SK-N-SH (cell line): ENCODE results near the gene CEL. TPM values are rescaled to one million over a fixed set of nuclear protein-coding genes. Genes with fewer than 3 reads are reported as not detected.

Source experiments
- CTCF ChIA-PET: fragments of 300-600, 350-600 bp; formaldehyde crosslinking; extraction: SDS; loops from one replicate; lab custom pipeline; 2021; lab: Yijun Ruan, JAX
- POLR2A ChIA-PET: fragments of 350-600 bp; sonication (Branson Sonifier 250); formaldehyde crosslinking; extraction: SDS; loops from one replicate; lab custom pipeline; 2020; ENCODE audit warnings: antibody characterized with exemption, inconsistent platforms; lab: Yijun Ruan, JAX
- DNase-seq: peaks from one replicate; pipeline ENCODE4 v3.0.0; 2012
- H2AFZ ChIP-seq: fragments of 200-600 bp; sonication (generic); 2 replicates; pipeline ENCODE4 v1.8.1; 2016; ENCODE audit warnings: antibody characterized with exemption, mild to moderate bottlenecking, low read depth
- H3F3A ChIP-seq: fragments of 200-600 bp; sonication (generic); replicated peaks from 2 replicates; pipeline ENCODE3; 2016; ENCODE audit warnings: antibody characterized with exemption, mild to moderate bottlenecking; ENCODE audit not compliant: insufficient read depth
- H3K27ac ChIP-seq, 2 experiments: fragments of 200-500 bp in 1 of 2; fragments of 200-600 bp in 1 of 2; sonication (Bioruptor generic) in 1 of 2; sonication (generic), shearing (Covaris generic) in 1 of 2; 2 replicates each; pipeline versions ENCODE4 v1.5.1 to v1.6.1; 2014 to 2016; ENCODE audit warnings: low read depth in 2 of 2, inconsistent platforms in 1 of 2, low read length in 1 of 2, mild to moderate bottlenecking in 1 of 2, mixed read lengths in 1 of 2
- H3K27me3 ChIP-seq: fragments of 200-600 bp; sonication (generic), shearing (Covaris generic); 2 replicates; pipeline ENCODE4 v1.6.1; 2016; ENCODE audit warnings: mixed run types; ENCODE audit not compliant: insufficient read depth
- H3K36me3 ChIP-seq, 2 experiments: fragments of 200-500 bp in 1 of 2; fragments of 200-600 bp in 1 of 2; sonication (Bioruptor generic) in 1 of 2; sonication (generic) in 1 of 2; replicated peaks in 1 of 2; 2 replicates each; pipeline versions ENCODE3 to v1.5.1; 2014 to 2016; ENCODE audit warnings: low read length in 1 of 2, mild to moderate bottlenecking in 1 of 2; ENCODE audit not compliant: insufficient read depth in 2 of 2, control insufficient read depth in 1 of 2
- H3K4me1 ChIP-seq, 2 experiments: fragments of 200-500 bp in 1 of 2; fragments of 200-600 bp in 1 of 2; sonication (Bioruptor generic) in 1 of 2; sonication (generic), shearing (Covaris generic) in 1 of 2; 2 replicates each; pipeline versions ENCODE4 v1.5.1 to v1.6.1; 2014 to 2016; ENCODE audit warnings: low read depth in 1 of 2, low read length in 1 of 2, mixed run types in 1 of 2; ENCODE audit not compliant: insufficient read depth in 2 of 2, control insufficient read depth in 1 of 2
- H3K4me2 ChIP-seq: fragments of 200-600 bp; sonication (generic), shearing (Covaris generic); 2 replicates; pipeline ENCODE4 v1.6.1; 2017; ENCODE audit warnings: mixed run types
- H3K4me3 ChIP-seq, 2 experiments: fragments of 200-500 bp in 1 of 2; fragments of 200-600 bp in 1 of 2; sonication (Bioruptor generic) in 1 of 2; sonication (generic), shearing (Covaris generic) in 1 of 2; 2 replicates each; pipeline versions ENCODE4 v1.5.1 to v1.8.1; 2014 to 2016; ENCODE audit warnings: low read depth in 2 of 2, inconsistent platforms in 1 of 2, low read length in 1 of 2, mild to moderate bottlenecking in 1 of 2, mixed read lengths in 1 of 2, moderate library complexity in 1 of 2
- H3K79me2 ChIP-seq: fragments of 200-600 bp; sonication (generic); 2 replicates; pipeline ENCODE4 v1.8.1; 2017; ENCODE audit warnings: mild to moderate bottlenecking; ENCODE audit not compliant: insufficient read depth
- H3K9ac ChIP-seq: fragments of 200-600 bp; sonication (generic); 2 replicates; pipeline ENCODE4 v1.6.1; 2017; ENCODE audit warnings: mixed run types
- H3K9me2 ChIP-seq: fragments of 200-600 bp; sonication (generic); 2 replicates; pipeline ENCODE4 v1.6.1; 2017; ENCODE audit warnings: mixed run types
- H3K9me3 ChIP-seq: fragments of 200-600 bp; sonication (generic); 2 replicates; pipeline ENCODE4 v1.6.1; 2017; ENCODE audit warnings: mixed run types, mild to moderate bottlenecking, moderate library complexity
- H4K20me1 ChIP-seq: fragments of 200-600 bp; sonication (generic); 2 replicates; pipeline ENCODE4 v1.6.1; 2017; ENCODE audit warnings: mild to moderate bottlenecking, mixed run types; ENCODE audit not compliant: insufficient read depth
- CTCF ChIP-seq: fragments of 200-600 bp; sonication (generic); IDR thresholded peaks from 2 replicates; pipeline ENCODE4 v1.6.1; 2017; ENCODE audit warnings: antibody characterized with exemption, mild to moderate bottlenecking, moderate library complexity
- ELF1 ChIP-seq: IDR thresholded peaks from 2 replicates; pipeline ENCODE4 v1.4.0; 2012
- EP300 ChIP-seq, 2 experiments: IDR thresholded peaks; 2 replicates each; pipeline versions ENCODE4 v1.4.0 to v1.6.1; 2012; ENCODE audit warnings: borderline replicate concordance in 1 of 2, low read depth in 1 of 2, low read length in 1 of 2
- EZH2phosphoT487 ChIP-seq: fragments of 200-600 bp; sonication (generic); IDR thresholded peaks from 2 replicates; pipeline ENCODE4 v1.6.1; 2017; ENCODE audit warnings: low read depth, mixed run types, mild to moderate bottlenecking, antibody characterized with exemption, moderate library complexity, borderline replicate concordance
- FOSL2 ChIP-seq: IDR thresholded peaks from 2 replicates; pipeline ENCODE4 v1.4.0; 2012; ENCODE audit warnings: low read depth, mild to moderate bottlenecking, moderate library complexity, borderline replicate concordance
- FOXM1 ChIP-seq: IDR thresholded peaks from 2 replicates; pipeline ENCODE4 v1.4.0; 2012; ENCODE audit warnings: low read depth, mild to moderate bottlenecking
- IRF3 ChIP-seq: fragments of 150-350 bp; IDR thresholded peaks from 2 replicates; pipeline ENCODE4 v1.6.1; 2016; ENCODE audit warnings: mild to moderate bottlenecking, low read depth, low read length
- MEF2A ChIP-seq: IDR thresholded peaks from 2 replicates; pipeline ENCODE4 v1.4.0; 2012; ENCODE audit warnings: low read depth, borderline replicate concordance
- MXI1 ChIP-seq: IDR thresholded peaks from 2 replicates; pipeline ENCODE4 v1.6.1; 2012; ENCODE audit warnings: mild to moderate bottlenecking, low read depth, low read length, improper control_type of control experiment
- PBX3 ChIP-seq: IDR thresholded peaks from 2 replicates; pipeline ENCODE4; 2012
- POLR2AphosphoS5 ChIP-seq: IDR thresholded peaks from 2 replicates; pipeline ENCODE4 v1.6.1; 2012; ENCODE audit warnings: low read depth, low read length
- RAD21 ChIP-seq: IDR thresholded peaks from 2 replicates; pipeline ENCODE4 v1.6.1; 2012; ENCODE audit warnings: mild to moderate bottlenecking, low read length
- SIN3A ChIP-seq: IDR thresholded peaks from 2 replicates; pipeline ENCODE4 v1.6.1; 2012; ENCODE audit warnings: low read depth, mild to moderate bottlenecking, low read length, moderate library complexity, borderline replicate concordance
- SMC3 ChIP-seq: IDR thresholded peaks from 2 replicates; pipeline ENCODE4 v1.6.1; 2012; ENCODE audit warnings: low read depth, low read length, improper control_type of control experiment
- TCF12 ChIP-seq: IDR thresholded peaks from 2 replicates; pipeline ENCODE4 v1.4.0; 2012
- TEAD4 ChIP-seq: IDR thresholded peaks from 2 replicates; pipeline ENCODE4 v1.4.0; 2012; ENCODE audit warnings: mild to moderate bottlenecking, borderline replicate concordance; ENCODE audit not compliant: insufficient read depth
- USF1 ChIP-seq: IDR thresholded peaks from 2 replicates; pipeline ENCODE4 v1.4.0; 2012; ENCODE audit warnings: low read depth, borderline replicate concordance
- USF2 ChIP-seq: fragments of 150-350 bp; IDR thresholded peaks from 2 replicates; pipeline ENCODE4 v1.6.1; 2017; ENCODE audit warnings: antibody characterized with exemption, low read length, low read depth, borderline replicate concordance
- WGBS: methylation state at CpG from one replicate; pipeline ENCODE4 v1.1.6; 2017; ENCODE audit warnings: low lambda C conversion rate; 5-methylcytosine and 5-hydroxymethylcytosine counted together
- polyA plus RNA-seq, 3 experiments: library from polyadenylated mRNA; depleted of rRNA; stranded (reverse); fragments of >200 nt; gene quantifications; 2 replicates each; pipeline ENCODE4 v1.2.3, GENCODE V29; 2012

CEL gene
- polyA plus RNA-seq, 1 of the 3 experiments (the other 2 are of a cell fraction), result 0.87 TPM

- H3K4me2 ChIP-seq, result no peak overlapping the region
- no peaks in the 10 kb centered on the region for H3F3A ChIP-seq
- peaks cover 0 to 2% of the 10 kb centered on the region in 2 experiments; a peak in 1 of 4 replicates for H3K4me1 ChIP-seq
- no peaks in the 10 kb centered on the region for H3K9me2 ChIP-seq
- 88% methylated on average over 8 of the region's 13 CpGs for WGBS
- H3K36me3 ChIP-seq, result peaks cover 42 to 75% of the 10 kb centered on the region in 2 experiments
- POLR2A ChIA-PET, result no interaction called here
- no peak for TF ChIP-seq EP300 (IDR thresholded peaks at IDR 0.05; ENCODE audit: borderline replicate concordance in 1 of 2, low read depth in 1 of 2, low read length in 1 of 2)
- no peak for TF ChIP-seq RAD21
- no peak for TF ChIP-seq TEAD4
- no peak for TF ChIP-seq TCF12
- no peak for TF ChIP-seq SIN3A
- no peak for TF ChIP-seq POLR2AphosphoS5
- no peak for TF ChIP-seq MXI1
- TF ChIP-seq EZH2phosphoT487, result no peak
- no peak for TF ChIP-seq CTCF
- TF ChIP-seq, all 33 proteins: peak for 0
- Histone ChIP-seq H3K4me3 (no peak overlapping the region), H3K27ac (no peak overlapping the region), H2AFZ (no peak overlapping the region), H3K9ac (no peak overlapping the region), H3K27me3 (no peaks in the 10 kb centered on the region), H3K79me2 (no peaks in the 10 kb centered on the region), H4K20me1 (no peaks in the 10 kb centered on the region), H3K9me3 (peaks cover 2% of the 10 kb centered on the region; the same call in 1 of the 2 replicates)
- no peak for DNase-seq
- CTCF ChIA-PET, result interaction anchor here (0.8 to 30.3 kb wide), 6 partner anchors 10 to 77 kb away, joined by 3 to 810 read pairs (median 11); no protein-coding TSS in a partner anchor
Observed at GRCh38 chr9:133100506-133101355, 39.0 kb downstream of the CEL start.

GRCh38 chr9:133101356-133102189, 39.8 kb downstream of the CEL start:
- Histone ChIP-seq H3K9me2 (no peaks in the 10 kb centered on the region), H3F3A (no peaks in the 10 kb centered on the region), H3K36me3 (peaks cover 35 to 79% of the 10 kb centered on the region in 2 experiments), H3K4me3 (no peak overlapping the region; a peak in 1 of 4 replicates), H3K4me2 (no peak overlapping the region), H3K79me2 (no peaks in the 10 kb centered on the region), H3K4me1 (peaks cover 0 to 2% of the 10 kb centered on the region in 2 experiments; a peak in 1 of 4 replicates), H3K9ac (no peak overlapping the region), H3K9me3 (no peaks in the 10 kb centered on the region), H2AFZ (no peak overlapping the region), H4K20me1 (no peaks in the 10 kb centered on the region), H3K27ac (no peak overlapping the region; a peak in 1 of 4 replicates), H3K27me3 (no peaks in the 10 kb centered on the region)
- DNase-seq, result no peak
- ChIA-PET CTCF (interaction anchor here (0.7 to 30.3 kb wide), 10 partner anchors 11 to 78 kb away, joined by 3 to 810 read pairs (median 11); partner anchors contain the start of gene GTF3C5), POLR2A (interaction anchor here (0.8 to 0.9 kb wide), 2 partner anchors 13 to 36 kb away, joined by 3 read pairs; no protein-coding TSS in a partner anchor)
- 98% methylated on average over 30 of the region's 32 CpGs for WGBS
- TF ChIP-seq MEF2A (no peak), MXI1 (no peak), PBX3 (no peak), TEAD4 (no peak), ELF1 (no peak), SMC3 (no peak), IRF3 (no peak), FOSL2 (no peak), USF1 (no peak), TCF12 (no peak), USF2 (no peak), FOXM1 (no peak)
